Stimulated activated naive B cell treated with anti-CD40 and anti-IgM and Interleukin-4, amounts not matched to agents 10 μg/mL and 1 μg/mL and 100 μg/mL, for 72 hours (primary cell): ENCODE data around the gene PIGU.

Experiments used
- ATAC-seq, 2 donors: fragments of 150-1000 bp; cut with Tn5 transposase; replicated peaks; 2 replicates each; pipeline ENCODE4 v1.10.0; 2021; ENCODE audit warnings: moderate library complexity in 1 of 2
- DNase-seq: peaks from one replicate; pipeline ENCODE4 v3.0.0; 2021
- H3K27ac Mint-ChIP-seq: one replicate; pipeline ENCODE4 v1.8.0; 2022; ENCODE audit warnings: mild to moderate bottlenecking, mixed read lengths
- H3K27me3 Mint-ChIP-seq, 2 donors: one replicate each; pipeline ENCODE4 v1.8.0; 2022; ENCODE audit warnings: mixed read lengths in 2 of 2
- H3K36me3 Mint-ChIP-seq, 2 donors: one replicate each; pipeline ENCODE4 v1.8.0; 2022; ENCODE audit warnings: mixed read lengths in 2 of 2, mild to moderate bottlenecking in 1 of 2
- H3K4me1 Mint-ChIP-seq, 2 donors: one replicate each; pipeline ENCODE4 v1.8.0; 2022; ENCODE audit warnings: mixed read lengths in 2 of 2, mild to moderate bottlenecking in 1 of 2
- H3K4me3 Mint-ChIP-seq, 2 donors: one replicate each; pipeline ENCODE4 v1.8.0; 2022; ENCODE audit warnings: mild to moderate bottlenecking in 2 of 2, mixed read lengths in 2 of 2, moderate library complexity in 1 of 2
- H3K9me3 Mint-ChIP-seq, 2 donors: one replicate each; pipeline ENCODE4 v1.8.0; 2022; ENCODE audit warnings: mixed read lengths in 2 of 2, mild to moderate bottlenecking in 1 of 2

Gene PIGU

DNA sequence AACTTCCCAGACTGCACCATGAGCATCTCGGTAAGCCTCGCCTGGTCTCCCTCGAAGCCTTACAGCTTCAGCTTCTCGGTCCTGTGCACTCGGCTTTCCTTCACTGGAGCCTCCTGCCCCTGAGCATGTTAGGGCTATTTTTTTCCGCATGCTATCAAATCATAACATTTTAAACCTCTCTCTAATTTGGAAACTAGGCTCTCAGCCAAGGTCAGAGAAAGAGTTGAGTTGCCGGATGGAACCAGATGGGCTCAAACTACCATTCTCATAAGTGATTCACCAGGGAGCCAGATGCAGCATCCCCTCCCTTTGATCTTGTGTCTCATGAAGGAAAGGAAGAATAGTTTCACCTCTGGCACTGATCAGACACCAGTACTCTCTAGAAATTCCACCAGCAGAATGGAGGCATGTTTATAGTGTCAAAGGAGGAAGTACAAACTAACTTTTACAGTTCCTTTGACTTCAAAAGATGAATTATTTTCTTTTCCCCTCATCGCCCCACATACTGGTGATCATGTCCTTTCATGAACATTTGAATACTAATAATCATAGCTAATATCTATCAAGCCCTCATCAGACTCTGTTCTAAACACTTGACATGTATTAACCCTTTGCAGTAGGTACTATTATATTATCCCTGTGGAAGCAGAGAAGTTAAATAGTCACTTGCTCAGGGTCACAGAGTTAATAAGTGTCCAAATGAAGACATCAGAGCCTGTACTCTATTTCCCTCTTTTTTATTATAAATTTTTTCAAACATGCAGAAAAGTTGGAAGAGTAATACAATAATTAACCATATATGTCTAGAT, 71.7 kb downstream of the PIGU start:
- H3K4me3 Mint-ChIP-seq = no peak overlapping the region
- no peak for DNase-seq
- peaks cover 6 to 7% of the 10 kb centered on the region in 2 donors for H3K9me3 Mint-ChIP-seq
- no peak for ATAC-seq
- no peak overlapping the region for H3K27ac Mint-ChIP-seq
- H3K36me3 Mint-ChIP-seq = peaks cover 16 to 26% of the 10 kb centered on the region in 2 donors
- peaks cover 9 to 11% of the 10 kb centered on the region in 2 donors for H3K4me1 Mint-ChIP-seq
- H3K27me3 Mint-ChIP-seq = no peaks in the 10 kb centered on the region

DNA sequence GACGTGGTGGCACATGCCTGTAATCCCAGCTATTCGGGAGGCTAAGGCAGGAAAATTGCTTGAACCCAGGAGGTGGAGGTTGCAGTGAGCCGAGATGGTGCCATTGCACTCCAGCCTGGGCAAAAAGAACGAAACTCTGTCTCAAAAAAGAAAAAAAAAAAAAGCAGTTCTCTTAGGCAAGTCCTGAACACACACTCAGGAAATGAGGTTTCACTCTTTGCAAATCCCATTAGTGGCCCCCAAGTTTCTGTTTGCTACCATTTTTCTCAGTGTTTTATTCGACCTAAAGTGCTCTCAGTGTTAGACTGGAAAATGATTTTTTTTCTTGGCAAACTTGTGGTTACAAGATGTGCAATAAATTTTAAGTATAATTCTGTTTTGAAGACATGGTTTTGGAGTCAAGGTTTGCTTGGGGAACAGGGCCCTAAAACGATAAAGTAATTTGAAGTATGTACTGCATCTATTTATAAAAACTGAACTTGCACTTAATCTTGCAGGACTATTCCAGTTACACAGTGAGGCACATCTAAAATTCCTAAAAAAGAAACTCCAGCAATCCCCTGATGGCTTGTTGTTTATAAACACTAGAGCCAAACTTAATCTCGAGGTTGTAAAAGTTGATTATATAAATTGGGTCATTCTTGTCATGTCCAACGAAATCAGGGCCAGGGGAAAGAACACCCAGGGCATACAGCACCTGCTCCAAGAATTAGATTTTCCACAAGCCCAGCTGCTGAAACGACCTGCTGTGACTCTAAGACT, 75.8 kb downstream of the PIGU start:
- H3K27me3 Mint-ChIP-seq = no peaks in the 10 kb centered on the region
- ATAC-seq (no peak), DNase-seq (no peak)
- no peak overlapping the region for H3K4me3 Mint-ChIP-seq
- no peaks in the 10 kb centered on the region for H3K9me3 Mint-ChIP-seq
- H3K36me3 Mint-ChIP-seq = peaks cover 8 to 14% of the 10 kb centered on the region in 2 donors
- H3K4me1 Mint-ChIP-seq = no peaks in the 10 kb centered on the region
- H3K27ac Mint-ChIP-seq = no peak overlapping the region

DNA sequence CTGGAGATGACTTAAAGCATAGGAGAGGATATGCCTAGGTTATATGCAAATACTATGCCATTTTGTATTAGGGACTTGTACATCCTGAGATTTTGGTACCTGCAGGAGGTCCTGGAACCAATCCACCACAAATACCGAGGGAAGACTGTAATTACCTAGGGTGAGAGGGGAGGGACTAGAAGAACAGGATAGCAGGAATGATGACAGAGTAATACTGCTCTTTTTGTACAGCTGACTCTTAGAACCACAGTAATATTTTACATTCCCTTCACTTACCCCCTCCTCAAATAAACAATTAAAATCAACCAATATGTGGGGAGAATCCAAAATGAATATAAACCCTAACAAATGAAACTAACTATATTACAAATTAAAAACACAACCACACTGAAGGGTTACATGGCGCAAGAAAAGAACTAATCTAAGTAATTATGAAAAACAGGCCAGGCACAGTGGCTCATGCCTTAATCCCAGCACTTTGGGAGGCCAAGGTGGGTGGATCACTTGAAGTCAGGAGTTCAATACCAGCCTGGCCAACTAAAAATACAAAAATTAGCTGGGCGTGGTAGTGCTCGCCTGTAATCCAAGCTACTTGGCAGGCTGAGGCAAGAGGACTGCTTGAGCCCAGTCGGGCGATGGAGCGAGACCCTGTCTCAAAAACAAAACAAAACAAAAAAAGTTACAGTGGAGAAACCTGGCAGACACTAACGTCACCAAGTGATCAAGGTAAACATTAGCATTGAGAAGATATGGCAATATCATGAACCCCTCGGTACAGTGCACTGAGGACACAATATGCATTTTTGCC, 81.3 kb downstream of the PIGU start:
- Mint-ChIP-seq H3K36me3 (peaks cover 3 to 11% of the 10 kb centered on the region in 2 donors), H3K4me1 (no peaks in the 10 kb centered on the region), H3K27ac (no peak overlapping the region), H3K27me3 (no peaks in the 10 kb centered on the region), H3K9me3 (no peaks in the 10 kb centered on the region), H3K4me3 (no peak overlapping the region)
- DNase-seq (no peak), ATAC-seq (no peak)

DNA sequence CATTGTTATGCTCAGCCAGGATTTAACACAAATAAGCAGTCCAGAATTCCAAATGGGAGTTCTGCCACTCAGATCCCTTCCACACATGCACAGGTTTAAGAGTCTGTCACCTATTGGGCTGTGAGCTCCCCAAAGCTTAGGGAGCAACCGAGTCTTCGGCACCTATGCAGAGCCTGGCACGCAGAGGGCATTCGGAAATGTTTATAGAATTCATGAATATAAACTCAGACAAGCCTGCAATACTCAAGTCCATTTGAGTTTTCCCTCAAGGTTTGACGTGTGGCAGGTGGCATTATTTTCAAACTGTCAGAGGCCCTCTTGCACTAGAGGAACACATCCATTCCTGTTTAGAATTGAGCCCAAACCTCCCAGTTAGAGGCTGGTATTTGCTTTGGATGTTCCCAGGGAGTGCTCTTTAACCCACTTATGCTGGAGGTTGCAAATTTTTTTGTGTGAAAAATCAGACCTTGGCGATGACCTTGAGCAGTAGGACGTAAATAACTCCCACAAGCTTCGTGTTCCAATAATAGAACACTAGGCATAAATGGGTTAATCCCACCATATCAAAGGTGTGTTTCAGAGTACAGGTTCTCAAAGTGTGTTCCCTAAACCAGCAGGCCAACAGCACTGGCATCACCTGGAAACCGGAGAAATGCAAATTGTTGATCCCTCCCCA, 90.3 kb downstream of the PIGU start:
- no peak overlapping the region for H3K27ac Mint-ChIP-seq

DNA sequence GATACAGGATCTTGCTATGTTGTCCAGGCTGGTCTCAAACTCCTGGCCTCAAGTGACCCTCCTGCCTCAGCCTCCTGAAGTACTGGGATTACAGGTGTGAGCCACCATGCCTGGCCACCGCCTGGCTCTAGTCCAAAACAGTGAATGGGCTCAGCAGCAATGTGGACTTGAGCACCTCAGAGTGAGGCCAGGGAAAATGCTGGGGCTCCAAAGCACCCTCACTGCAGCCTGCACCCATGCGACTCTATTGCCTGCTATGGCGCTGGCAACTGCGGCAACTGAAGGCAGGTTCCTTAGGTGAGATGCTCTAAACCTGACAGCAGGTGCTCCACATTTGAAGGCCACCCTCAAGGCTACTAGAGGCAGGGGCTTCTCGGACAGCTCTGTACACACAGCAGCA, 91.9 kb downstream of the PIGU start:
- ATAC-seq (no peak), DNase-seq (no peak)
- Mint-ChIP-seq H3K9me3 (peaks cover 8 to 9% of the 10 kb centered on the region in 2 donors), H3K4me3 (no peak overlapping the region), H3K4me1 (peaks cover 15 to 22% of the 10 kb centered on the region in 2 donors), H3K27me3 (no peaks in the 10 kb centered on the region), H3K27ac (no peak overlapping the region), H3K36me3 (peaks cover 29 to 40% of the 10 kb centered on the region in 2 donors)

More for the DNA sequence above, 90.3 kb downstream of the PIGU start:
- Mint-ChIP-seq H3K4me1 (peaks cover 5 to 9% of the 10 kb centered on the region in 2 donors), H3K27me3 (no peaks in the 10 kb centered on the region), H3K9me3 (no peaks in the 10 kb centered on the region), H3K4me3 (no peak overlapping the region), H3K36me3 (peaks cover 13 to 24% of the 10 kb centered on the region in 2 donors)
- DNase-seq (no peak), ATAC-seq (no peak)

DNA sequence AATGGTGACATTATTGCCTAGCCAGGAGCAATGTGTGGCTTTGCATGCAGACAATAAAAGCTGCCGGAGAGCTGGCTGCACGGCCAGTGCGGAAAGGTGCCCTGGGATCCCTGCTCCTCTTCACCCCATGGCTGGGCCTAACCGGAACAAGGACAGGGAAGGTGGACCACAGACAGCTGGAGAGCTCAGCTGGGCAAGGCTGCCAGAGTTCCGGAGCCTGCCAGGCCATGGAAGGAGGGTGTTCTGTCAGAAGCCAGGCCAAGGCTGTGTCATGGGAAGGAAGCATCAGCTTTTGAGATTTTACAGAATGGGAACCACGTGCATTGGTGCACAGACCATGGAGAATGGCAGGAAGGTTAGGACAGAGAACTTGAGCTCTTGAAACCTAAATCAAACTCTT, 93.3 kb downstream of the PIGU start:
- Mint-ChIP-seq H3K4me3 (no peak overlapping the region), H3K4me1 (peaks cover 20 to 26% of the 10 kb centered on the region in 2 donors), H3K27ac (no peak overlapping the region), H3K36me3 (peaks cover 33 to 47% of the 10 kb centered on the region in 2 donors), H3K27me3 (no peaks in the 10 kb centered on the region), H3K9me3 (peaks cover 8 to 9% of the 10 kb centered on the region in 2 donors)
- no peak for ATAC-seq
- no peak for DNase-seq

DNA sequence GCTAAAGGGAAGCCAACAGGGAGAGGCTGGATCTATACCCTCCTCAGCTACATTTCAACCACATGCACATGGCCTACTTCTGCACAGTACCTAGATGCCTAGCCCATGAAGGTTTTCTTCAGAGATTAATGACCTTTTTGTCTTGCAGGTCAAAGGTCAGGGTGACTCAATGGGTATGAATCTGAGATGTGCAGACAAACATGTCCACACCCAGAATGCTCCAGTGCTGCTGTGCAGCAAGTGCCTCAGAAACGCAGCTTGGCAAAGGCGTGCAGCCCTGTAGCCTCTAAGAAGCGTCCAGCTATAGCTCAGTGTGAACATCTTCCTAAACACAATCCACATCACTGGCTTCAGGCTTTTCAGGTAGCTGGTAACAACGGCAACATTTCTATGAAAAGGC, 94.0 kb downstream of the PIGU start:
- H3K27ac Mint-ChIP-seq = peak overlapping the region; percentile 56
- no peaks in the 10 kb centered on the region for H3K27me3 Mint-ChIP-seq
- H3K9me3 Mint-ChIP-seq = peaks cover 8 to 9% of the 10 kb centered on the region in 2 donors
- no peak overlapping the region for H3K4me3 Mint-ChIP-seq
- peaks cover 20 to 26% of the 10 kb centered on the region in 2 donors for H3K4me1 Mint-ChIP-seq
- H3K36me3 Mint-ChIP-seq = peaks cover 33 to 47% of the 10 kb centered on the region in 2 donors
- ATAC-seq = no peak
- DNase-seq = no peak

DNA sequence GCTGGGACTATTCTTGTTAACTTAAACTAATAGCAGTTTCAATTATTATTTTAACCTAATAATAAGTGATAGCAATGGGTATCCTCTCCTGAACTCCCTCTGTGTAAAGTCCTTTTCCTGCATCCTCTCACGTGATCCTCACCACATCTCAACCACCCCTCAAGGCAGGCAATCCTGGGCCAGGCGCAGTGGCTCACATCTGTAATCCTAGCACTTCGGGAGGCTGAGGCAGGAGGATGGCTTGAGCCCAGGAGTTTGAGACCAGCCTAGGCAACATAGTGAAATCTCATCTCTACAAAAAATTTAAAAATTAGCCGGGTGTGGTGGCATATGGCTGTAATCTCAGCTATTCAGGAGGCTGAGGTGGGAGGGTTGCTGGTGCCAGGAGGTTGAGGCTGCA, 94.7 kb downstream of the PIGU start:
- DNase-seq (no peak), ATAC-seq (no peak)
- Mint-ChIP-seq H3K4me1 (peaks cover 20 to 26% of the 10 kb centered on the region in 2 donors), H3K27ac (peak overlapping the region; percentile 56), H3K4me3 (no peak overlapping the region), H3K27me3 (no peaks in the 10 kb centered on the region), H3K9me3 (peaks cover 8 to 9% of the 10 kb centered on the region in 2 donors), H3K36me3 (peaks cover 33 to 42% of the 10 kb centered on the region in 2 donors)

DNA sequence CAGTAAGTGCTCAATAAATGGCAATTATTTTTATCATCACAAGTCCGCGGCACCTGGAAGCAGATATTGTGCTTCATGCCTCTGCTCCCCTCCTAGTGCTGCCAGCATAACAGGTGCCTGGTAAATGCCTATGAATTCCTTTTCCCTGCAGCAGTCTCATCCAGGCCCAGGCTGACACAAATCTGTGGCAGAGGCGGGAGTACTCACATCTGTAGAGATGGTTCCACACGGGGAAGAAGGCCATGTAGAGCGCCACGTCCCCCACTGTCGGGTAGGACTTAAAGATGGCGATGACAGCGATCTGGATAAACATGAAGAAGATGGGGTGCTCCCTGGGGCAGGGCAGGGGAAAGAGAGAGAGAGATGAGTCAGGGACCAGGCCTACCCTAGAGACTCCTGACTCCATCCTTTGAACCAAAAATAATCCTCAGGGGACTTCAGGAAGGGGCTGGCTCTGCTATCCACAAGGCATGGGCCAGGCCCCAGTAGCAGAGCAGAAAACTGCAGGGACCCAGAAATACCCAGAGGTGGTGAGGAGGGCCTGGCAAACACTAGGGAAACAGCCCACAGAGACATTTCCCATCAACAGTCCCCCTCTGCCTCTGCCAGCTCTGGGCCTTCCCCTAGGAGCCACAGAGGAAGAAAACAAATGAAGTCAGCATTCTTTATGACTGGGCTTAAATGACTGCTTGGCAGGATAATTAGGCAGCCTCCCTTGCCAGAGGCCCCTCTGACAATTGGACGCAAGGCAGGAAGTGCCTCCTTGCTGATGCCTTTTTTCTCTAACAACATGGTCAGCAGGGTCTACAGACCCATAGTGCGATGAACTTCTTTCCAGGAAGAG, 95.3 kb downstream of the PIGU start:
- Mint-ChIP-seq H3K27ac (peak overlapping the region; percentile 87), H3K9me3 (peaks cover 8 to 9% of the 10 kb centered on the region in 2 donors), H3K4me1 (peaks cover 20 to 26% of the 10 kb centered on the region in 2 donors), H3K27me3 (no peaks in the 10 kb centered on the region), H3K36me3 (peaks cover 33 to 42% of the 10 kb centered on the region in 2 donors), H3K4me3 (no peak overlapping the region)
- ATAC-seq (peak; percentile 74 to 88), DNase-seq (peak; percentile 39)

DNA sequence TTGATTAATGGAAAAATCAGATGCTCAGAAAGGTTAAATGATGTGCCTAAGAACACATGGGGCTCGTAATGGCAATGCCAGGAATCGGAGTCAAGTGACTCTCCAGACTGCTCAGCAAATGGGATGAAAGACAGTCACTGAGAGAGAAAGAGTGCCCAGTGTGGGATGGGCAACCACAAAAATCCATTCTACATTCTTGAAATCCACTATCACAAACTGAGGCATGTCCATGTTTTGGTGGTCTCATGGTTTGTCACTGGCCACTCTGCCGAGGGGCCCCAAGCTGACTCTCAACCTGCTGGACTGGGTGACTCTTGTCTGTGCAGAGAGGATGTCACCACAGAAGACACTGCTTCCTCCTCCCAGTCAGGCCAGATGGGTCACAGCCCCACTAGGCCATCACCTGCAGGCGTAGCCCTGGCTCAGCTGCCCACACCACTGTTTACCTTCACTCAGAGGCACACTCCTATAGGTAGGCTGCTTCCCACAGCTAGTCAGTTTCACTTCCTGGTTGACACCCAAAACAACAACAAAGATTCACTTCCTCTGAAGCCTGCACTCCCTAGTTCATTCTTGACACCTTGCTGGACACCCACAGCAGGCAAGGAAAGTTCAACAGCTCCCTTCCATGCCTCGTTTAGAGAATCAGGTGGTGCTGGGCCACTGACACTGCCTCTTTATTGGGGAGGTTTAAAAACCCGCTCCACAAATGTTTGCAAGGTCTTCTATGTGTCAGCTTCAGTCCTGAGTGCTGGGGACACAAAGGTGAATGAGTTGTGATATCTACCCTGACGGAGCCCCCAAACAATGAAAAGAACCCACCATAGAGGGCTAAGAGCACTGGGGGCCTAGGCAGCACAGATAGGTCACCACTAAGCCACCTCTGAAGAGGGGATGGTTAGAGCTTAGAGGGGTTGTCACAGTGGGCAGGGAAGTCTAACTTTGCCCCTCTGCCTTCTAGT, 96.6 kb downstream of the PIGU start:
- Mint-ChIP-seq H3K27me3 (no peaks in the 10 kb centered on the region), H3K27ac (peak overlapping the region; percentile 83), H3K36me3 (peaks cover 31 to 43% of the 10 kb centered on the region in 2 donors), H3K4me3 (peak overlapping the region in 1 of 2 donors; percentile 17), H3K4me1 (peaks cover 20 to 26% of the 10 kb centered on the region in 2 donors), H3K9me3 (peaks cover 8 to 9% of the 10 kb centered on the region in 2 donors)
- ATAC-seq = peak; percentile 81 to 93
- DNase-seq = peak; percentile 25

DNA sequence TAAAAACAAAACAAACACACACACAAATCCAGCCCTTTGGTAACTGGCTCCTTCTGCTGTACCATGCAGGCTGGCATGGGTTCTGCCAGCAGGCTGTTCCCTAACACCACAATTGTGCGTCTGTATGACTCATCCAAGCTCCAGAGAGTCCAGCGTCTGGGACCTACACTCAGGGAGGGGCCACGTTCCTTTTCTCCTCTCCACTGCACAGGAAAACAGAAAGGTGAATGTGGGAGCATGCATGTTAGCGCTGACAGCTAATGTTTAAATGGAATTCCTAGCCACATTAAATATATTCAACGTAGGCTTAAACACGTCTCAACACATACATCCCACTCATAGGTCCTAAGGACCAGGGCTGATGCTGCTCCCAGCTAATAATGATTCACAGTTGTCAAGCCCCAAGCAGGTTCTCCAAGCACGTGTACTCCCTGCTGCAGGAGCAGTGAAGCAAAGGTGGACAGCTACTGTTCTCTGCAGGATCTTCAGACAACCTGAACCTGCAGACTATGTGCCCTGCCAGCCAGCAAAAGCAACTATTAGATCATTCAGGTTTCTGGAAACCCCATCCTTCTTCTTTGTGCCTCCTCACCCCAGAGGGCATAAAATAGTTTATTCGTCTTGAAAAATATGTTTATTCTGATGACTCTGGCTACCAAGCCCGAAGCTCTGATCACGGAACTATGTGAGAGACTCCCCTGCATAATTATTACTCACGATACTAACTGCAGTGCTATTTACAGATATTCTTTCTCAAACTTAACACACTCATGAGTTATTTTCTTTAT, 97.5 kb downstream of the PIGU start:
- H3K36me3 Mint-ChIP-seq = peaks cover 29 to 46% of the 10 kb centered on the region in 2 donors
- peaks cover 20 to 26% of the 10 kb centered on the region in 2 donors for H3K4me1 Mint-ChIP-seq
- DNase-seq (no peak), ATAC-seq (no peak)
- H3K9me3 Mint-ChIP-seq = peaks cover 8 to 9% of the 10 kb centered on the region in 2 donors
- H3K27ac Mint-ChIP-seq = no peak overlapping the region
- H3K27me3 Mint-ChIP-seq = no peaks in the 10 kb centered on the region
- no peak overlapping the region for H3K4me3 Mint-ChIP-seq
